Spleen (tissue), 11 donors: ENCODE data around the gene PTPRO. TPM values are rescaled to one million over a fixed set of nuclear protein-coding genes. Genes with fewer than 3 reads are reported as not detected.

Source experiments
- DNase-seq: peaks from one replicate; pipeline ENCODE4 v3.0.0-alpha.2; 2020
- H3K27ac ChIP-seq, 8 donors: fragments of 200-600 bp; sonication (generic) in 7 of 8; 1 replicate in 4 of 8; 2 replicates in 4 of 8; pipeline versions ENCODE4 v1.5.0 to v1.8.0; 2016 to 2021; ENCODE audit warnings: inconsistent platforms in 4 of 8, mild to moderate bottlenecking in 4 of 8, moderate library complexity in 1 of 8
- H3K27me3 ChIP-seq, 7 donors: fragments of 200-600 bp; sonication (generic) in 6 of 7; replicated peaks in 1 of 7; 1 replicate in 4 of 7; 2 replicates in 3 of 7; pipeline versions ENCODE4 v1.5.0 to v1.8.0; 2016 to 2021; ENCODE audit warnings: inconsistent platforms in 3 of 7, mild to moderate bottlenecking in 1 of 7
- H3K36me3 ChIP-seq, 6 donors: fragments of 200-600 bp; sonication (generic) in 5 of 6; 1 replicate in 4 of 6; 2 replicates in 2 of 6; pipeline versions ENCODE4 v1.5.0 to v1.8.0; 2016 to 2021; ENCODE audit warnings: inconsistent platforms in 2 of 6
- H3K4me1 ChIP-seq, 6 donors: fragments of 200-600 bp; sonication (generic) in 5 of 6; 1 replicate in 3 of 6; 2 replicates in 3 of 6; pipeline versions ENCODE4 v1.5.0 to v1.8.0; 2016 to 2021; ENCODE audit warnings: inconsistent platforms in 3 of 6
- H3K4me3 ChIP-seq, 8 donors: fragments of 200-600 bp; sonication (generic) in 7 of 8; 1 replicate in 4 of 8; 2 replicates in 4 of 8; pipeline versions ENCODE4 v1.5.0 to v1.8.0; 2016 to 2021; ENCODE audit warnings: inconsistent platforms in 4 of 8, mild to moderate bottlenecking in 4 of 8, moderate library complexity in 2 of 8
- H3K9me3 ChIP-seq, 8 donors: fragments of 200-600 bp; sonication (generic) in 7 of 8; 1 replicate in 4 of 8; 2 replicates in 4 of 8; pipeline versions ENCODE4 v1.5.0 to v1.8.0; 2016 to 2021; ENCODE audit warnings: inconsistent platforms in 4 of 8
- POLR2A ChIP-seq, 3 donors: fragments of 450-650 bp; IDR thresholded peaks; one replicate each; pipeline ENCODE4 v1.5.1; 2017; ENCODE audit warnings: antibody characterized with exemption in 3 of 3, mild to moderate bottlenecking in 1 of 3
- POLR2AphosphoS5 ChIP-seq, 3 donors: sonication (generic); formaldehyde crosslinking; IDR thresholded peaks; one replicate each; pipeline ENCODE4 v1.5.1; 2017; ENCODE audit warnings: antibody characterized with exemption in 3 of 3
- WGBS, 5 donors: extraction: QIAGEN DNeasy Blood & Tissue Kit in 3 of 5; methylation state at CpG; one replicate each; pipeline versions ENCODE4 v1.1.5 to v1.1.7; 2013 to 2018; 5-methylcytosine and 5-hydroxymethylcytosine counted together
- intact Hi-C: fragments of 100-400 bp; cut with DNase I; formaldehyde crosslinking; loops from one replicate; pipeline ENCODE4 v1.15.0; 2023; ENCODE audit warnings: low total_unique reads
- polyA plus RNA-seq, 3 donors: library from polyadenylated mRNA; stranded (reverse); fragments of 200-250 nt; gene quantifications; one replicate each; pipeline ENCODE4 v1.2.1, GENCODE V29; 2013
- total RNA-seq, 7 donors: library from RNA; depleted of rRNA in 3 of 7; stranded (reverse); fragments of >200 nt in 3 of 7; fragmentation: NEBNext Ultra II Directional in 4 of 7; extraction: Animal tissue kit (Norgen Biotek cat#: 25700) in 4 of 7; gene quantifications; one replicate each; pipeline versions ENCODE4 v1.1.0 to v1.2.1, GENCODE V29; 2016 to 2021
- TF ChIP-seq, protein P1 (sequence below), 11 experiments: fragments of 200-600 bp in 7 of 11; fragments of 450-650 bp in 4 of 11; sonication (generic) in 4 of 11; IDR thresholded peaks in 8 of 11; conservative IDR thresholded peaks in 3 of 11; 1 replicate in 7 of 11; 2 replicates in 4 of 11; pipeline versions ENCODE4 v1.4.0 to v1.8.0; 2016 to 2021; ENCODE audit warnings: antibody characterized with exemption in 11 of 11, inconsistent platforms in 4 of 11, mild to moderate bottlenecking in 1 of 11
- donor health status: healthy with polysubstance abuse.
- donor health status: DM: no; HTN: no; CAD: no; lungs with moderate emphysema.
- donor health status: DM: no; HTN: no; CAD: no.
- donor health status: Bipolar disorder and iron deficiency.
- donor health status: healthy.
- donor health status: DM: no; HTN: no; CAD: no.
- donor health status: DM: yes; HTN: yes; CAD: no.

The PTPRO gene
- total and polyA plus RNA-seq, 10 donors = 2.3 to 12.2 (median 5.6) TPM

GRCh38 chr12:15356951-15357364, 34.6 kb downstream of the PTPRO start:
- TF ChIP-seq POLR2A (IDR thresholded peaks at IDR 0.05) (no peak), POLR2AphosphoS5 (IDR thresholded peaks at IDR 0.05) (no peak)
- TF ChIP-seq, protein P1, sequence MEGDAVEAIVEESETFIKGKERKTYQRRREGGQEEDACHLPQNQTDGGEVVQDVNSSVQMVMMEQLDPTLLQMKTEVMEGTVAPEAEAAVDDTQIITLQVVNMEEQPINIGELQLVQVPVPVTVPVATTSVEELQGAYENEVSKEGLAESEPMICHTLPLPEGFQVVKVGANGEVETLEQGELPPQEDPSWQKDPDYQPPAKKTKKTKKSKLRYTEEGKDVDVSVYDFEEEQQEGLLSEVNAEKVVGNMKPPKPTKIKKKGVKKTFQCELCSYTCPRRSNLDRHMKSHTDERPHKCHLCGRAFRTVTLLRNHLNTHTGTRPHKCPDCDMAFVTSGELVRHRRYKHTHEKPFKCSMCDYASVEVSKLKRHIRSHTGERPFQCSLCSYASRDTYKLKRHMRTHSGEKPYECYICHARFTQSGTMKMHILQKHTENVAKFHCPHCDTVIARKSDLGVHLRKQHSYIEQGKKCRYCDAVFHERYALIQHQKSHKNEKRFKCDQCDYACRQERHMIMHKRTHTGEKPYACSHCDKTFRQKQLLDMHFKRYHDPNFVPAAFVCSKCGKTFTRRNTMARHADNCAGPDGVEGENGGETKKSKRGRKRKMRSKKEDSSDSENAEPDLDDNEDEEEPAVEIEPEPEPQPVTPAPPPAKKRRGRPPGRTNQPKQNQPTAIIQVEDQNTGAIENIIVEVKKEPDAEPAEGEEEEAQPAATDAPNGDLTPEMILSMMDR (IDR thresholded peaks at IDR 0.05 in 8 of 11, conservative IDR thresholded peaks at IDR 0.05 in 3 of 11) = no peak
- Histone ChIP-seq H3K27ac (no peak overlapping the region), H3K27me3 (no peaks in the 10 kb centered on the region), H3K4me3 (no peak overlapping the region), H3K9me3 (no peaks in the 10 kb centered on the region), H3K4me1 (no peaks in the 10 kb centered on the region), H3K36me3 (no peaks in the 10 kb centered on the region)
- no peak for DNase-seq
- 64 to 79% (median 74%) methylated on average over 3 of the region's 3 CpGs for WGBS, 5 donors
- intact Hi-C loops = no loop called here

GRCh38 chr12:15364221-15365160, 42.2 kb downstream of the PTPRO start:
- Histone ChIP-seq H3K4me1 (no peaks in the 10 kb centered on the region), H3K27ac (no peak overlapping the region), H3K27me3 (no peaks in the 10 kb centered on the region), H3K9me3 (no peaks in the 10 kb centered on the region), H3K36me3 (no peaks in the 10 kb centered on the region), H3K4me3 (no peak overlapping the region)
- intact Hi-C loops = no loop called here
- no peak for DNase-seq
- WGBS, 5 donors = 61 to 69% (median 67%) methylated on average over 4 of the region's 4 CpGs
- no peak for TF ChIP-seq POLR2AphosphoS5 (IDR thresholded peaks at IDR 0.05)
- TF ChIP-seq POLR2A (IDR thresholded peaks at IDR 0.05) = no peak
- TF ChIP-seq, protein P1 (IDR thresholded peaks at IDR 0.05 in 8 of 11, conservative IDR thresholded peaks at IDR 0.05 in 3 of 11) = no peak

GRCh38 chr12:15368812-15369211, 46.5 kb downstream of the PTPRO start:
- intact Hi-C loops = no loop called here
- Histone ChIP-seq H3K27ac (no peak overlapping the region), H3K4me3 (no peak overlapping the region), H3K36me3 (no peaks in the 10 kb centered on the region), H3K9me3 (peaks cover 0 to 2% (median 0%) of the 10 kb centered on the region in 8 donors), H3K27me3 (no peaks in the 10 kb centered on the region), H3K4me1 (no peaks in the 10 kb centered on the region)
- 62 to 69% (median 63%) methylated on average over 4 of the region's 4 CpGs for WGBS, 5 donors
- TF ChIP-seq POLR2AphosphoS5 (IDR thresholded peaks at IDR 0.05) (no peak), POLR2A (IDR thresholded peaks at IDR 0.05) (no peak)
- TF ChIP-seq, protein P1 (IDR thresholded peaks at IDR 0.05 in 8 of 11, conservative IDR thresholded peaks at IDR 0.05 in 3 of 11) = no peak
- no peak for DNase-seq

- H3K4me1 ChIP-seq = no peaks in the 10 kb centered on the region
- intact Hi-C loops = no loop called here
- 79 to 89% (median 84%) methylated on average over 2 of the region's 2 CpGs for WGBS, 5 donors
- no peak overlapping the region for H3K4me3 ChIP-seq
- H3K27me3 ChIP-seq = no peaks in the 10 kb centered on the region
- no peak for DNase-seq
- peaks cover 0 to 37% (median 27%) of the 10 kb centered on the region in 8 donors for H3K9me3 ChIP-seq
- H3K27ac ChIP-seq = no peak overlapping the region
- no peaks in the 10 kb centered on the region for H3K36me3 ChIP-seq
- TF ChIP-seq POLR2A (IDR thresholded peaks at IDR 0.05) (no peak), POLR2AphosphoS5 (IDR thresholded peaks at IDR 0.05) (no peak)
- TF ChIP-seq, protein P1 (IDR thresholded peaks at IDR 0.05 in 8 of 11, conservative IDR thresholded peaks at IDR 0.05 in 3 of 11) = no peak
These were observed 50.0 kb downstream of the PTPRO start for GRCh38 chr12:15372352-15372751.
